K562 (cell line): ENCODE measurements around the gene CAMK1D.

Source experiments
- ATF3 ChIP-seq, 2 experiments: fragments of 450-650 bp in 1 of 2; sonication (generic) in 1 of 2; formaldehyde crosslinking in 1 of 2; IDR thresholded peaks in 1 of 2; conservative IDR thresholded peaks in 1 of 2; 2 replicates each; pipeline versions ENCODE4 v1.6.1 to v1.8.1; 2016 to 2023; ENCODE audit warnings: mild to moderate bottlenecking in 2 of 2, moderate library complexity in 2 of 2, inconsistent platforms in 1 of 2, missing genetic modification reagents in 1 of 2
- CHCHD3 ChIP-seq: fragments of 250-450 bp; sonication (Bioruptor Pico); IDR thresholded peaks from 2 replicates; pipeline ENCODE4 v2.1.2; 2022; ENCODE audit warnings: mild to moderate bottlenecking
- NRF1 ChIP-seq, 2 experiments: fragments of 450-650 bp; IDR thresholded peaks in 1 of 2; conservative IDR thresholded peaks in 1 of 2; 2 replicates each; pipeline ENCODE4 v1.6.1; 2014; ENCODE audit warnings: mild to moderate bottlenecking in 2 of 2
- SMAD4 ChIP-seq: fragments of 250-450 bp; sonication (Bioruptor Pico); conservative IDR thresholded peaks from 2 replicates; pipeline ENCODE4 v1.8.0; 2021; ENCODE audit warnings: inconsistent platforms, mild to moderate bottlenecking, moderate library complexity
- TCF7L2 ChIP-seq: fragments of 150-350 bp; IDR thresholded peaks from 2 replicates; pipeline ENCODE4 v1.6.1; 2016; ENCODE audit warnings: low read depth, mild to moderate bottlenecking, low read length, moderate library complexity
- TEAD4 ChIP-seq, 2 experiments: sonication (generic) in 1 of 2; formaldehyde crosslinking in 1 of 2; IDR thresholded peaks; 2 replicates each; pipeline versions ENCODE4 v1.6.1 to v1.8.0; 2012 to 2022; ENCODE audit warnings: borderline replicate concordance in 1 of 2, inconsistent platforms in 1 of 2, low read length in 1 of 2, mild to moderate bottlenecking in 1 of 2, missing genetic modification reagents in 1 of 2
- TF ChIP-seq, protein P1 (sequence below), 3 experiments: IDR thresholded peaks in 2 of 3; conservative IDR thresholded peaks in 1 of 3; 2 replicates each; pipeline ENCODE4 v1.5.1; 2011 to 2012; ENCODE audit warnings: low read length in 3 of 3, mild to moderate bottlenecking in 3 of 3, control low read depth in 2 of 3, improper control_type of control experiment in 1 of 3, inconsistent platforms in 1 of 3, low read depth in 1 of 3, mixed read lengths in 1 of 3, moderate library complexity in 1 of 3; ENCODE audit not compliant: insufficient read depth in 2 of 3
- TF ChIP-seq, protein P2 (sequence below): sonication (generic); formaldehyde crosslinking; IDR thresholded peaks from 2 replicates; pipeline ENCODE4 v1.8.0; 2022; ENCODE audit warnings: mild to moderate bottlenecking, missing genetic modification reagents, borderline replicate concordance

DNA sequence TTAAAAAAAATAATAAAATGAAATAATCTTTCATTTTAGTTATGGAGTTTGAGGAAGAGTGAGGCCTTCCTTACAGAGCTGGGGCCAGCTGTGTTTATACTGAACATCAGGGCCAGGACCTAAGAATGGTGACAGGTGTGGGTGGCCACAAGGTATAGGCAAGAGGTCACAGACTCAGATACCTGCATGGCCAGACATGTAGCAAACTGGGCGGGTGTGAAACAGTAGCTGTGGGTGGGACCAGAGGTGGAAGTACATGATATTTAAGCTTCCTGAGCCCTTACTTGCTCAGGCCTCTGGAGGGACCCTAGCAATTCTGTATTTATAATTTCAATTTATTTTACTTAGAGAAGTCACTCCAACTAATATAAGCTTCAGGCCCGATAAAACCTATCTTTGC lies 27.7 kb upstream of the CAMK1D start:
- TF ChIP-seq TEAD4 (IDR thresholded peaks at IDR 0.05; ENCODE audit: low read length) (no peak), TEAD4 (CRISPR knock-in tag; IDR thresholded peaks at IDR 0.05; ENCODE audit: borderline replicate concordance) (no peak), NRF1 (conservative IDR thresholded peaks at IDR 0.05 in 1 of 2, IDR thresholded peaks at IDR 0.05 in 1 of 2) (no peak), ATF3 (IDR thresholded peaks at IDR 0.05) (no peak), ATF3 (CRISPR knock-in tag; conservative IDR thresholded peaks at IDR 0.05) (no peak), TCF7L2 (no peak), SMAD4 (CRISPR knock-in tag) (no peak), CHCHD3 (CRISPR knock-in tag) (no peak)
- TF ChIP-seq, protein P1, sequence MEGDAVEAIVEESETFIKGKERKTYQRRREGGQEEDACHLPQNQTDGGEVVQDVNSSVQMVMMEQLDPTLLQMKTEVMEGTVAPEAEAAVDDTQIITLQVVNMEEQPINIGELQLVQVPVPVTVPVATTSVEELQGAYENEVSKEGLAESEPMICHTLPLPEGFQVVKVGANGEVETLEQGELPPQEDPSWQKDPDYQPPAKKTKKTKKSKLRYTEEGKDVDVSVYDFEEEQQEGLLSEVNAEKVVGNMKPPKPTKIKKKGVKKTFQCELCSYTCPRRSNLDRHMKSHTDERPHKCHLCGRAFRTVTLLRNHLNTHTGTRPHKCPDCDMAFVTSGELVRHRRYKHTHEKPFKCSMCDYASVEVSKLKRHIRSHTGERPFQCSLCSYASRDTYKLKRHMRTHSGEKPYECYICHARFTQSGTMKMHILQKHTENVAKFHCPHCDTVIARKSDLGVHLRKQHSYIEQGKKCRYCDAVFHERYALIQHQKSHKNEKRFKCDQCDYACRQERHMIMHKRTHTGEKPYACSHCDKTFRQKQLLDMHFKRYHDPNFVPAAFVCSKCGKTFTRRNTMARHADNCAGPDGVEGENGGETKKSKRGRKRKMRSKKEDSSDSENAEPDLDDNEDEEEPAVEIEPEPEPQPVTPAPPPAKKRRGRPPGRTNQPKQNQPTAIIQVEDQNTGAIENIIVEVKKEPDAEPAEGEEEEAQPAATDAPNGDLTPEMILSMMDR (IDR thresholded peaks at IDR 0.05 in 2 of 3, conservative IDR thresholded peaks at IDR 0.05 in 1 of 3; ENCODE audit: insufficient read depth in 2 of 3, low read depth in 1 of 3, low read length in 3 of 3), result no peak
- TF ChIP-seq, protein P2, sequence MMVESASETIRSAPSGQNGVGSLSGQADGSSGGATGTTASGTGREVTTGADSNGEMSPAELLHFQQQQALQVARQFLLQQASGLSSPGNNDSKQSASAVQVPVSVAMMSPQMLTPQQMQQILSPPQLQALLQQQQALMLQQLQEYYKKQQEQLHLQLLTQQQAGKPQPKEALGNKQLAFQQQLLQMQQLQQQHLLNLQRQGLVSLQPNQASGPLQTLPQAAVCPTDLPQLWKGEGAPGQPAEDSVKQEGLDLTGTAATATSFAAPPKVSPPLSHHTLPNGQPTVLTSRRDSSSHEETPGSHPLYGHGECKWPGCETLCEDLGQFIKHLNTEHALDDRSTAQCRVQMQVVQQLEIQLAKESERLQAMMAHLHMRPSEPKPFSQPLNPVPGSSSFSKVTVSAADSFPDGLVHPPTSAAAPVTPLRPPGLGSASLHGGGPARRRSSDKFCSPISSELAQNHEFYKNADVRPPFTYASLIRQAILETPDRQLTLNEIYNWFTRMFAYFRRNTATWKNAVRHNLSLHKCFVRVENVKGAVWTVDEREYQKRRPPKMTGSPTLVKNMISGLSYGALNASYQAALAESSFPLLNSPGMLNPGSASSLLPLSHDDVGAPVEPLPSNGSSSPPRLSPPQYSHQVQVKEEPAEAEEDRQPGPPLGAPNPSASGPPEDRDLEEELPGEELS, result no peak
